Measurements from ENCODE around the gene GDPD1. TPM values are rescaled to one million over a fixed set of nuclear protein-coding genes. Genes with fewer than 3 reads are reported as not detected.
A peak's percentile ranks its signal among the peaks of the same experiment; 100 is the strongest.

GDPD1 gene
- total RNA-seq, 1 experiment from 2014 or later, result 6.0 TPM

DNA sequence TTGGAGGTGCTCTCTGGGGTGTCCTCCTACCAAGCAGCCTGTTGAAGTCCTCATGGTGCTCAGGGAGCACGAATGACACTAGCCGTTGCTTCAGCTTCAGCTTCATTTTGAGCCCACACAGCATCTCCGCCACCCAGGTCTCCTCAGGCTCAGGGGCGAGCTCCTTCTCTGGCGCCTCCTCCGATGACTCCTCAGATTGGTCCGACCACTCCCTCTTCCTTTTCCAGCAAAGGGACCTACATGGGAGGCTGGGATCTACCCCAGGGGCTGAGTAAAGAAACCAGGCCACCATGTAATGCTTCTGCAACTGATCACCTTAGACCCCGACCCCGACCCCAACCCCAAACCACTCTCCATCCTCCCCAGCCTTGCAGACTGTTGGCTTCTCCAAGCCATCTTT, 38.8 kb upstream of the GDPD1 start:
- no peak overlapping the region for H3K27ac Mint-ChIP-seq
- H3K9me3 Mint-ChIP-seq, result no peaks in the 10 kb centered on the region
- H3K4me1 Mint-ChIP-seq, result peaks cover 4% of the 10 kb centered on the region
- TF ChIP-seq OVOL2 (CRISPR knock-in tag; IDR thresholded peaks at IDR 0.05; ENCODE audit: borderline replicate concordance) (no peak), ZNF138 (CRISPR knock-in tag; conservative IDR thresholded peaks at IDR 0.05) (no peak), ZNF232 (CRISPR knock-in tag; IDR thresholded peaks at IDR 0.05) (no peak), NR1H2 (CRISPR knock-in tag; IDR thresholded peaks at IDR 0.05) (no peak), ZBTB21 (CRISPR knock-in tag; IDR thresholded peaks at IDR 0.05; ENCODE audit: borderline replicate concordance) (no peak), JAZF1 (CRISPR knock-in tag; IDR thresholded peaks at IDR 0.05) (no peak), GABPB1 (CRISPR knock-in tag; IDR thresholded peaks at IDR 0.05) (no peak), GTF2I (CRISPR knock-in tag; conservative IDR thresholded peaks at IDR 0.05) (no peak), SP1 (CRISPR knock-in tag; conservative IDR thresholded peaks at IDR 0.05) (no peak), ZNF121 (CRISPR knock-in tag; IDR thresholded peaks at IDR 0.05) (no peak), ZNF671 (CRISPR knock-in tag; IDR thresholded peaks at IDR 0.05) (no peak), MAX (CRISPR knock-in tag; IDR thresholded peaks at IDR 0.05) (no peak), SOX15 (CRISPR knock-in tag; IDR thresholded peaks at IDR 0.05) (no peak), HMGXB4 (CRISPR knock-in tag; IDR thresholded peaks at IDR 0.05) (no peak), NFE2L1 (CRISPR knock-in tag; IDR thresholded peaks at IDR 0.05) (no peak), CREB1 (CRISPR knock-in tag; IDR thresholded peaks at IDR 0.05) (no peak), FOXP1 (CRISPR knock-in tag; IDR thresholded peaks at IDR 0.05; ENCODE audit: borderline replicate concordance) (no peak)
- TF ChIP-seq, protein P1, sequence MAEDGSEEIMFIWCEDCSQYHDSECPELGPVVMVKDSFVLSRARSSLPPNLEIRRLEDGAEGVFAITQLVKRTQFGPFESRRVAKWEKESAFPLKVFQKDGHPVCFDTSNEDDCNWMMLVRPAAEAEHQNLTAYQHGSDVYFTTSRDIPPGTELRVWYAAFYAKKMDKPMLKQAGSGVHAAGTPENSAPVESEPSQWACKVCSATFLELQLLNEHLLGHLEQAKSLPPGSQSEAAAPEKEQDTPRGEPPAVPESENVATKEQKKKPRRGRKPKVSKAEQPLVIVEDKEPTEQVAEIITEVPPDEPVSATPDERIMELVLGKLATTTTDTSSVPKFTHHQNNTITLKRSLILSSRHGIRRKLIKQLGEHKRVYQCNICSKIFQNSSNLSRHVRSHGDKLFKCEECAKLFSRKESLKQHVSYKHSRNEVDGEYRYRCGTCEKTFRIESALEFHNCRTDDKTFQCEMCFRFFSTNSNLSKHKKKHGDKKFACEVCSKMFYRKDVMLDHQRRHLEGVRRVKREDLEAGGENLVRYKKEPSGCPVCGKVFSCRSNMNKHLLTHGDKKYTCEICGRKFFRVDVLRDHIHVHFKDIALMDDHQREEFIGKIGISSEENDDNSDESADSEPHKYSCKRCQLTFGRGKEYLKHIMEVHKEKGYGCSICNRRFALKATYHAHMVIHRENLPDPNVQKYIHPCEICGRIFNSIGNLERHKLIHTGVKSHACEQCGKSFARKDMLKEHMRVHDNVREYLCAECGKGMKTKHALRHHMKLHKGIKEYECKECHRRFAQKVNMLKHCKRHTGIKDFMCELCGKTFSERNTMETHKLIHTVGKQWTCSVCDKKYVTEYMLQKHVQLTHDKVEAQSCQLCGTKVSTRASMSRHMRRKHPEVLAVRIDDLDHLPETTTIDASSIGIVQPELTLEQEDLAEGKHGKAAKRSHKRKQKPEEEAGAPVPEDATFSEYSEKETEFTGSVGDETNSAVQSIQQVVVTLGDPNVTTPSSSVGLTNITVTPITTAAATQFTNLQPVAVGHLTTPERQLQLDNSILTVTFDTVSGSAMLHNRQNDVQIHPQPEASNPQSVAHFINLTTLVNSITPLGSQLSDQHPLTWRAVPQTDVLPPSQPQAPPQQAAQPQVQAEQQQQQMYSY (CRISPR knock-in tag; IDR thresholded peaks at IDR 0.05), result no peak
- no peak overlapping the region for H3K4me3 Mint-ChIP-seq
- ATAC-seq (no peak), DNase-seq (ENCODE audit: low spot score) (no peak)
- no peaks in the 10 kb centered on the region for H3K27me3 Mint-ChIP-seq (ENCODE audit: low read depth)
- peaks cover 26% of the 10 kb centered on the region for H3K36me3 Mint-ChIP-seq
- POLR2A ChIA-PET, result no interaction called here
- CTCF ChIA-PET, result no interaction called here

DNA sequence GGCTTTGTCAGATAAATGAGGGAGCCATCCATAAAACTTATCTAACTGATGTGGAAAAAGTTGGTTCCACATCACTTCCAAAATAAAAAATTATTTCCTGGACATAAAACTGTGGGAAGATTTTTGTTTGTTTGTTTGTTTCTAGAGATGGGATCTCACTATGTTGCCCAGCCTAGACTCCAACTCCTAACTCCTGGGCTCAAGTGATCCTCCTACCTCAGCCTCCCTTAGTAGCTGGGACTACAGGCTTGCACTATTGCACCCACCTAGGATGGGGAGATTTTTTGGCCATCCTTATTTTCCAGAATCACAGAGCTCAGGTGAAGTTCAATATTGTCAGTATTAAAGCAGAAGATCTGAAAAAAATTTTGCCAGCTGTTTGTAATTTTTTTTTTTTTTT, 34.3 kb upstream of the GDPD1 start:
- H3K27ac Mint-ChIP-seq, result no peak overlapping the region
- TF ChIP-seq ZBTB21 (CRISPR knock-in tag; IDR thresholded peaks at IDR 0.05; ENCODE audit: borderline replicate concordance), result no peak
- 0 out of 2 replicates have a peak, but pooled peaks have one; percentile 35 for TF ChIP-seq ZNF121 (CRISPR knock-in tag; IDR thresholded peaks at IDR 0.05)
- H3K4me3 Mint-ChIP-seq, result no peak overlapping the region
- POLR2A ChIA-PET, result interaction anchor here (0.6 to 0.7 kb wide), 2 partner anchors 35 to 433 kb away, joined by 4 read pairs; no protein-coding TSS in a partner anchor
- H3K27me3 Mint-ChIP-seq (ENCODE audit: low read depth), result no peaks in the 10 kb centered on the region
- H3K9me3 Mint-ChIP-seq, result no peaks in the 10 kb centered on the region
- CTCF ChIA-PET, result no interaction called here
- ATAC-seq (no peak), DNase-seq (ENCODE audit: low spot score) (no peak)
- H3K4me1 Mint-ChIP-seq, result no peaks in the 10 kb centered on the region
- peaks cover 39% of the 10 kb centered on the region for H3K36me3 Mint-ChIP-seq

GRCh38 chr17:59186850-59187249, 33.5 kb upstream of the GDPD1 start:
- ChIA-PET POLR2A (no interaction called here), CTCF (no interaction called here)
- no peak overlapping the region for H3K27ac Mint-ChIP-seq
- ATAC-seq, result no peak
- H3K9me3 Mint-ChIP-seq, result no peaks in the 10 kb centered on the region
- DNase-seq (ENCODE audit: low spot score), result no peak
- peaks cover 45% of the 10 kb centered on the region for H3K36me3 Mint-ChIP-seq
- no peak for TF ChIP-seq FOXP1 (CRISPR knock-in tag; IDR thresholded peaks at IDR 0.05; ENCODE audit: borderline replicate concordance)
- no peak for TF ChIP-seq MLX (CRISPR knock-in tag; IDR thresholded peaks at IDR 0.05)
- no peak for TF ChIP-seq E2F1 (CRISPR knock-in tag; IDR thresholded peaks at IDR 0.05)
- TF ChIP-seq TEAD4 (CRISPR knock-in tag; IDR thresholded peaks at IDR 0.05), result no peak
- no peak for TF ChIP-seq ZMAT4 (CRISPR knock-in tag; IDR thresholded peaks at IDR 0.05)
- no peak for TF ChIP-seq ZNF121 (CRISPR knock-in tag; IDR thresholded peaks at IDR 0.05)
- TF ChIP-seq ESRRA (CRISPR knock-in tag; IDR thresholded peaks at IDR 0.05; ENCODE audit: borderline replicate concordance), result no peak
- no peak for TF ChIP-seq NFE2L1 (CRISPR knock-in tag; IDR thresholded peaks at IDR 0.05)
- TF ChIP-seq, protein P2, sequence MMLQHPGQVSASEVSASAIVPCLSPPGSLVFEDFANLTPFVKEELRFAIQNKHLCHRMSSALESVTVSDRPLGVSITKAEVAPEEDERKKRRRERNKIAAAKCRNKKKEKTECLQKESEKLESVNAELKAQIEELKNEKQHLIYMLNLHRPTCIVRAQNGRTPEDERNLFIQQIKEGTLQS (CRISPR knock-in tag; conservative IDR thresholded peaks at IDR 0.05), result no peak
- no peak overlapping the region for H3K4me3 Mint-ChIP-seq
- H3K27me3 Mint-ChIP-seq (ENCODE audit: low read depth), result no peaks in the 10 kb centered on the region
- H3K4me1 Mint-ChIP-seq, result no peaks in the 10 kb centered on the region

Measured in WTC11 (cell line).